Loucy (cell line): ENCODE results near the gene BEGAIN.

Experiments
- H2AFZ ChIP-seq: fragments of 200-600 bp; sonication (generic); 2 replicates; pipeline ENCODE4 v1.6.0; 2016; ENCODE audit warnings: antibody characterized with exemption, mild to moderate bottlenecking, low read length, moderate library complexity
- H3F3A ChIP-seq: fragments of 200-600 bp; 2 replicates; pipeline ENCODE4 v1.6.0; 2016; ENCODE audit warnings: antibody characterized with exemption, low read depth, mild to moderate bottlenecking
- H3K27me3 ChIP-seq: fragments of 200-600 bp; sonication (generic); 2 replicates; pipeline ENCODE4 v1.6.1; 2014; ENCODE audit warnings: low read length, mild to moderate bottlenecking; ENCODE audit not compliant: insufficient read depth, poor library complexity, severe bottlenecking
- H3K36me3 ChIP-seq: fragments of 200-600 bp; sonication (generic); 2 replicates; pipeline ENCODE4 v1.6.1; 2016; ENCODE audit warnings: low read length; ENCODE audit not compliant: insufficient read depth
- H3K4me1 ChIP-seq: fragments of 200-600 bp; sonication (generic); 2 replicates; pipeline ENCODE4 v1.5.1; 2014; ENCODE audit warnings: low read length, mild to moderate bottlenecking; ENCODE audit not compliant: insufficient read depth, poor library complexity, severe bottlenecking
- H3K4me2 ChIP-seq: fragments of 200-600 bp; sonication (generic); 2 replicates; pipeline ENCODE4 v1.6.0; 2014; ENCODE audit warnings: antibody characterized with exemption, low read length, low read depth, mild to moderate bottlenecking; ENCODE audit not compliant: poor library complexity, severe bottlenecking
- H3K4me3 ChIP-seq: fragments of 200-600 bp; sonication (generic); 2 replicates; pipeline ENCODE4 v1.5.1; 2014; ENCODE audit warnings: low read length, mild to moderate bottlenecking, mixed read lengths; ENCODE audit not compliant: poor library complexity, severe bottlenecking
- H3K79me2 ChIP-seq: fragments of 200-600 bp; sonication (generic); 2 replicates; pipeline ENCODE4 v1.6.1; 2014; ENCODE audit warnings: low read length; ENCODE audit not compliant: insufficient read depth
- H3K9ac ChIP-seq: fragments of 200-600 bp; sonication (generic); 2 replicates; pipeline ENCODE4 v1.6.0; 2014; ENCODE audit warnings: mild to moderate bottlenecking, low read depth, low read length, moderate library complexity; ENCODE audit not compliant: poor library complexity, severe bottlenecking
- H3K9me2 ChIP-seq: fragments of 200-600 bp; sonication (generic); replicated peaks from 2 replicates; pipeline ENCODE4 v1.6.1; 2016; ENCODE audit warnings: low read depth, low read length, mixed read lengths
- H3K9me3 ChIP-seq: fragments of 200-600 bp; sonication (generic); 2 replicates; pipeline ENCODE4 v1.6.1; 2014; ENCODE audit warnings: mild to moderate bottlenecking, antibody characterized with exemption, low read length, low read depth; ENCODE audit not compliant: insufficient read depth
- H4K20me1 ChIP-seq: fragments of 200-600 bp; sonication (generic); 2 replicates; pipeline ENCODE4 v1.6.0; 2014; ENCODE audit warnings: antibody characterized with exemption, low read length, mild to moderate bottlenecking; ENCODE audit not compliant: insufficient read depth, poor library complexity, severe bottlenecking
- CTCF ChIP-seq: fragments of 200-600 bp; sonication (generic); conservative IDR thresholded peaks from 2 replicates; pipeline ENCODE4 v1.5.1; 2014; ENCODE audit warnings: mild to moderate bottlenecking, antibody characterized with exemption, low read length
- EZH2phosphoT487 ChIP-seq: fragments of 200-600 bp; IDR thresholded peaks from 2 replicates; pipeline ENCODE4 v1.6.1; 2018; ENCODE audit warnings: antibody characterized with exemption, mild to moderate bottlenecking, moderate library complexity, borderline replicate concordance

BEGAIN gene

GRCh38 chr14:100615736-100616695, 28.8 kb upstream of the BEGAIN start:
- TF ChIP-seq CTCF (no peak), EZH2phosphoT487 (no peak)
- Histone ChIP-seq H3K9me2 (no peaks in the 10 kb centered on the region), H3K27me3 (no peaks in the 10 kb centered on the region), H3K36me3 (no peaks in the 10 kb centered on the region), H4K20me1 (no peaks in the 10 kb centered on the region), H3K4me2 (no peak overlapping the region), H2AFZ (no peak overlapping the region), H3K9me3 (no peaks in the 10 kb centered on the region), H3K4me3 (no peak overlapping the region), H3F3A (no peaks in the 10 kb centered on the region), H3K4me1 (peaks cover 16% of the 10 kb centered on the region), H3K79me2 (no peaks in the 10 kb centered on the region), H3K9ac (no peak overlapping the region)

- H3K79me2 ChIP-seq, result no peaks in the 10 kb centered on the region
- H3F3A ChIP-seq, result no peaks in the 10 kb centered on the region
- no peaks in the 10 kb centered on the region for H3K9me2 ChIP-seq
- no peaks in the 10 kb centered on the region for H3K36me3 ChIP-seq
- TF ChIP-seq EZH2phosphoT487, result no peak
- peaks cover 16% of the 10 kb centered on the region for H3K4me1 ChIP-seq
- no peaks in the 10 kb centered on the region for H3K27me3 ChIP-seq
- no peaks in the 10 kb centered on the region for H4K20me1 ChIP-seq
- H3K9me3 ChIP-seq, result no peaks in the 10 kb centered on the region
- no peak overlapping the region for H3K9ac ChIP-seq
- no peak overlapping the region for H3K4me2 ChIP-seq
- H3K4me3 ChIP-seq, result no peak overlapping the region
- no peak overlapping the region for H2AFZ ChIP-seq
These were observed 27.6 kb upstream of the BEGAIN start for GRCh38 chr14:100614803-100615202.

- Histone ChIP-seq H3K9me2 (no peaks in the 10 kb centered on the region), H3K9ac (no peak overlapping the region), H3K9me3 (no peaks in the 10 kb centered on the region), H3K4me3 (no peak overlapping the region), H3K4me1 (peaks cover 12% of the 10 kb centered on the region), H3F3A (no peaks in the 10 kb centered on the region), H3K36me3 (no peaks in the 10 kb centered on the region), H3K4me2 (no peak overlapping the region), H3K79me2 (no peaks in the 10 kb centered on the region), H4K20me1 (no peaks in the 10 kb centered on the region), H3K27me3 (no peaks in the 10 kb centered on the region), H2AFZ (no peak overlapping the region)
- no peak for TF ChIP-seq CTCF
- no peak for TF ChIP-seq EZH2phosphoT487
These were observed 25.8 kb upstream of the BEGAIN start for GRCh38 chr14:100612986-100613385.
